HEK293 (cell line): ENCODE measurements around the gene ZFP91.

ENCODE experiments used
- CTCF ChIP-seq: fragments of 450-650 bp; formaldehyde crosslinking; IDR thresholded peaks from 2 replicates; pipeline ENCODE4 v1.5.1; 2016; ENCODE audit warnings: missing biosample characterization, missing genetic modification characterization
- KLF17 ChIP-seq: fragments of 450-650 bp; formaldehyde crosslinking; IDR thresholded peaks from 2 replicates; pipeline ENCODE4 v1.5.1; 2016; ENCODE audit warnings: missing biosample characterization, missing genetic modification characterization
- MYNN ChIP-seq: fragments of 450-650 bp; formaldehyde crosslinking; IDR thresholded peaks from 2 replicates; pipeline ENCODE4 v1.5.1; 2016; ENCODE audit warnings: missing biosample characterization, missing genetic modification characterization, borderline replicate concordance
- ZNF18 ChIP-seq: fragments of 450-650 bp; formaldehyde crosslinking; IDR thresholded peaks from 2 replicates; pipeline ENCODE4 v1.5.1; 2016; ENCODE audit warnings: missing biosample characterization, missing genetic modification characterization

- no peak for TF ChIP-seq MYNN
- TF ChIP-seq CTCF (tag by site-specific recombination): no peak
- TF ChIP-seq ZNF18 (tag by site-specific recombination): no peak
- no peak for TF ChIP-seq KLF17
These were observed 4.0 kb upstream of the ZFP91 start for GRCh38 chr11:58574881-58575280.
